ENCODE data around the gene KATNAL1.

- TF ChIP-seq POLR2AphosphoS5 (IDR thresholded peaks at IDR 0.05; ENCODE audit: low read depth, low read length), result no peak
- no peak for TF ChIP-seq POU2F2 (IDR thresholded peaks at IDR 0.05; ENCODE audit: low read depth, low read length)
- no peak for TF ChIP-seq POLR2A (IDR thresholded peaks at IDR 0.05; ENCODE audit: low read depth, low read length)
- TF ChIP-seq SPI1 (IDR thresholded peaks at IDR 0.05; ENCODE audit: low read depth, low read length), result 0 out of 2 replicates have a peak, but pooled peaks have one; percentile 10
- no peak for TF ChIP-seq TAF1 (IDR thresholded peaks at IDR 0.05; ENCODE audit: low read depth, low read length)
Measured at GRCh38 chr13:30257468-30258099, 49.8 kb downstream of the KATNAL1 start.
